Measurements from ENCODE around the gene NHS.

The NHS gene

DNA sequence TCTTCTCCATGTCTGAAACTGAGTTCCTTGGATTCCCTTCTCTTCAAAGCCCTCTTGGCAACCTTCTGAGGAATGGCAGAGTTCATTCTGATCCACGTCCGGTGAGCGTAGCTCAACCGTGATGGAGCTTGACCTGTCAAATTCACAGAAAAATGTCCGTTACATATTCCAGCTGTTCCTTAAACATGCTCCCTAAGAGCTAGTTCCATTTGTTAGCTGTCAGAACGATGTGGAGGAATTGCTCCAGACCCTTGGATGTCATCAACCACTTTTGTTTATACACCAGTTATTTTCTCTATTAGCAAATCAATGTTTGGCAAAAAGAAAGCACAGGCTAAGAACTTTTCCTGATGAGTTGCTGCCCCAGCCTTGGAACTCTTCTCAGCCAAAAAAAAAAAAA is 50.1 kb downstream of the NHS start:
- H4K20me1 ChIP-seq (ENCODE audit: insufficient read depth, low read length) = no peaks in the 10 kb centered on the region
- no peak for DNase-seq
- no peak overlapping the region for H3K4me2 ChIP-seq (ENCODE audit: low read depth, low read length)
- H3K27me3 ChIP-seq (replicated peaks; ENCODE audit: insufficient read depth, low read length) = no peaks in the 10 kb centered on the region
- TF ChIP-seq EZH2 (optimal IDR thresholded peaks at IDR 0.05; ENCODE audit: low read depth, low read length) = no peak
- TF ChIP-seq, protein P1, sequence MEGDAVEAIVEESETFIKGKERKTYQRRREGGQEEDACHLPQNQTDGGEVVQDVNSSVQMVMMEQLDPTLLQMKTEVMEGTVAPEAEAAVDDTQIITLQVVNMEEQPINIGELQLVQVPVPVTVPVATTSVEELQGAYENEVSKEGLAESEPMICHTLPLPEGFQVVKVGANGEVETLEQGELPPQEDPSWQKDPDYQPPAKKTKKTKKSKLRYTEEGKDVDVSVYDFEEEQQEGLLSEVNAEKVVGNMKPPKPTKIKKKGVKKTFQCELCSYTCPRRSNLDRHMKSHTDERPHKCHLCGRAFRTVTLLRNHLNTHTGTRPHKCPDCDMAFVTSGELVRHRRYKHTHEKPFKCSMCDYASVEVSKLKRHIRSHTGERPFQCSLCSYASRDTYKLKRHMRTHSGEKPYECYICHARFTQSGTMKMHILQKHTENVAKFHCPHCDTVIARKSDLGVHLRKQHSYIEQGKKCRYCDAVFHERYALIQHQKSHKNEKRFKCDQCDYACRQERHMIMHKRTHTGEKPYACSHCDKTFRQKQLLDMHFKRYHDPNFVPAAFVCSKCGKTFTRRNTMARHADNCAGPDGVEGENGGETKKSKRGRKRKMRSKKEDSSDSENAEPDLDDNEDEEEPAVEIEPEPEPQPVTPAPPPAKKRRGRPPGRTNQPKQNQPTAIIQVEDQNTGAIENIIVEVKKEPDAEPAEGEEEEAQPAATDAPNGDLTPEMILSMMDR (IDR thresholded peaks at IDR 0.05; ENCODE audit: low read length) = no peak
- no peak for TF ChIP-seq EZH2phosphoT487 (IDR thresholded peaks at IDR 0.05; ENCODE audit: low read length)
- H3K9ac ChIP-seq (ENCODE audit: low read length) = no peak overlapping the region
- H3K9me2 ChIP-seq (replicated peaks; ENCODE audit: insufficient read depth, low read length) = no peaks in the 10 kb centered on the region
- no peak overlapping the region for H3K4me3 ChIP-seq (ENCODE audit: low read length)
- H3F3A ChIP-seq (ENCODE audit: insufficient read depth, low read length) = no peaks in the 10 kb centered on the region
- H3K9me3 ChIP-seq (replicated peaks; ENCODE audit: insufficient read depth, low read length) = no peaks in the 10 kb centered on the region
- no peaks in the 10 kb centered on the region for H3K4me1 ChIP-seq (ENCODE audit: low read length)
- no peaks in the 10 kb centered on the region for H3K36me3 ChIP-seq (replicated peaks; ENCODE audit: insufficient read depth, low read length)
- no peak overlapping the region for H3K27ac ChIP-seq (ENCODE audit: low read length)
- no peaks in the 10 kb centered on the region for H3K79me2 ChIP-seq (ENCODE audit: low read length)
- H2AFZ ChIP-seq (ENCODE audit: low read length) = no peak overlapping the region

DNA sequence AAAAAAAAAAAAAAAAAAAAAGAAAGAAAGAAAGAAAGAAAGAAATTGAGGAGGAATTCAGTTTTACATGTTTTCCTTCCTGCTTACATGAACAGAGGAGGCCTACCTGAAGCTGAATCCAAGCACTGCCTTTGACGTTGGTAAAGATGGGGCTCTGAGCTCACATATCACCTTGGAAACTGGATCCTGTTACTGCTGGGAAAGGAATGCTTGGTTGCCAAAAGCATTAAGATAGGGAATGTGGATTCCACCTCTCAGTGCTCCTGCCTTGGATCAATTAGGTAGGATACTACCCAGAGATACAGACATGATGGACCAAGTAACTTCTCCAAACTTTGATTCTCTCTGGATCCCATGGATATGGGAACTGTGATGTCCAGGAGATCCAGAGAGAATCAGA is 50.6 kb downstream of the NHS start:
- H3K9me2 ChIP-seq (replicated peaks; ENCODE audit: insufficient read depth, low read length) = no peaks in the 10 kb centered on the region
- H3K9ac ChIP-seq (ENCODE audit: low read length) = no peak overlapping the region
- TF ChIP-seq, protein P1 (IDR thresholded peaks at IDR 0.05; ENCODE audit: low read length) = no peak
- TF ChIP-seq EZH2phosphoT487 (IDR thresholded peaks at IDR 0.05; ENCODE audit: low read length) (no peak), EZH2 (optimal IDR thresholded peaks at IDR 0.05; ENCODE audit: low read depth, low read length) (no peak)
- H3K4me1 ChIP-seq (ENCODE audit: low read length) = no peaks in the 10 kb centered on the region
- H3K27me3 ChIP-seq (replicated peaks; ENCODE audit: insufficient read depth, low read length) = no peaks in the 10 kb centered on the region
- H3K4me3 ChIP-seq (ENCODE audit: low read length) = no peak overlapping the region
- H4K20me1 ChIP-seq (ENCODE audit: insufficient read depth, low read length) = no peaks in the 10 kb centered on the region
- H3K27ac ChIP-seq (ENCODE audit: low read length) = no peak overlapping the region
- H3K36me3 ChIP-seq (replicated peaks; ENCODE audit: insufficient read depth, low read length) = no peaks in the 10 kb centered on the region
- H3K4me2 ChIP-seq (ENCODE audit: low read depth, low read length) = no peak overlapping the region
- no peaks in the 10 kb centered on the region for H3K9me3 ChIP-seq (replicated peaks; ENCODE audit: insufficient read depth, low read length)
- H3F3A ChIP-seq (ENCODE audit: insufficient read depth, low read length) = no peaks in the 10 kb centered on the region
- no peaks in the 10 kb centered on the region for H3K79me2 ChIP-seq (ENCODE audit: low read length)
- no peak overlapping the region for H2AFZ ChIP-seq (ENCODE audit: low read length)
- DNase-seq = no peak

GRCh38 chrX:17431171-17431570 is 56.2 kb downstream of the NHS start:
- Histone ChIP-seq H3K36me3 (replicated peaks; ENCODE audit: insufficient read depth, low read length) (no peaks in the 10 kb centered on the region), H3K27me3 (replicated peaks; ENCODE audit: insufficient read depth, low read length) (no peaks in the 10 kb centered on the region), H3K27ac (ENCODE audit: low read length) (no peak overlapping the region), H2AFZ (ENCODE audit: low read length) (no peak overlapping the region), H3K9me3 (replicated peaks; ENCODE audit: insufficient read depth, low read length) (no peaks in the 10 kb centered on the region), H3K4me3 (ENCODE audit: low read length) (no peak overlapping the region), H3F3A (ENCODE audit: insufficient read depth, low read length) (no peaks in the 10 kb centered on the region), H3K4me1 (ENCODE audit: low read length) (no peaks in the 10 kb centered on the region), H3K4me2 (ENCODE audit: low read depth, low read length) (no peak overlapping the region), H3K79me2 (ENCODE audit: low read length) (no peaks in the 10 kb centered on the region), H3K9me2 (replicated peaks; ENCODE audit: insufficient read depth, low read length) (no peaks in the 10 kb centered on the region), H4K20me1 (ENCODE audit: insufficient read depth, low read length) (no peaks in the 10 kb centered on the region), H3K9ac (ENCODE audit: low read length) (no peak overlapping the region)
- TF ChIP-seq EZH2phosphoT487 (IDR thresholded peaks at IDR 0.05; ENCODE audit: low read length) = no peak
- no peak for TF ChIP-seq EZH2 (optimal IDR thresholded peaks at IDR 0.05; ENCODE audit: low read depth, low read length)
- TF ChIP-seq, protein P1 (IDR thresholded peaks at IDR 0.05; ENCODE audit: low read length) = no peak
- DNase-seq = no peak
